GM21825 (cell line): ENCODE results near the gene WFDC12.

ENCODE experiments used
- ATAC-seq: cut with Tn5 transposase; IDR thresholded peaks from one replicate; pipeline ENCODE4 v1.9.1; 2021; ENCODE audit warnings: mild to moderate bottlenecking, moderate library complexity; ENCODE audit not compliant: unreplicated experiment

The WFDC12 gene

DNA sequence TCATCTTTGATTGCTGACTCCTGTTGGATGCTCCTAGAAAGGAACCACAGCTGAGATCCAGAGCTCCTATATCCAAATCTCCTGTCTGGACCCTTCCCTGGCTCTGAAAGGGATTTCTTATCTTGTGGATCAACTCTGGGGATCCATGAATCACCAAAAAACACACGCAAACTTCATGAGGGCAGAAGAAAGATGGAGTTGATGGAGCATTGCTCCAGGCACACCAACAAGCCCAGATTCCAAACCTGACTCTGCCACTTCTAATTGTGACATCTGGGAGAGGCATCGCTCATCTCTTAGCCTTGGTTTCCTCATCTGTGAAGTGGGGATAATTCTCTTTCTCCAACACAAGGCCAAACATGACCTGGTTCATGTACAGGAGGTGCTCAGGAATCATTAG, 30.1 kb downstream of the WFDC12 start:
- ATAC-seq = no peak

GRCh38 chr20:45092898-45093297, 31.4 kb downstream of the WFDC12 start:
- ATAC-seq = no peak

DNA sequence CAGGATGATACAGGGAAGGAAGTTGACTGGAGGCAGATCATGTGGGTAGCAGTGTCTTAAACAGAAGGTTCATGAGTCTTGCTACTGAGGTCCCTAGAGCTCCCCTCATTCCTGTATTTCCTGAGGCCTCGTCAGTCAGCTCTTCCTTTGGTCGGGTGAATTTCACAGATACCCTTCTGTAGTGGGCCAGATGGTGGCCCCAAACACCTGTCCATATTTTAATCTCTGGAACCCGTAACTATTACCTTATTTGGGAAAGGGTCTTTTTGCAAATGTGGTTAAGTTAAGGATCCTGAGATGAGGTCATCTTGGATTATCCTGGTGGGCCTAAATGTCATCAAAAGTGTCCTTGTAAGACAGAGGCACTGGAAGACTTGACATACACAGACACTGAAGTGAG, 32.9 kb downstream of the WFDC12 start:
- ATAC-seq = no peak

GRCh38 chr20:45090481-45090880, 33.8 kb downstream of the WFDC12 start:
- ATAC-seq = no peak

DNA sequence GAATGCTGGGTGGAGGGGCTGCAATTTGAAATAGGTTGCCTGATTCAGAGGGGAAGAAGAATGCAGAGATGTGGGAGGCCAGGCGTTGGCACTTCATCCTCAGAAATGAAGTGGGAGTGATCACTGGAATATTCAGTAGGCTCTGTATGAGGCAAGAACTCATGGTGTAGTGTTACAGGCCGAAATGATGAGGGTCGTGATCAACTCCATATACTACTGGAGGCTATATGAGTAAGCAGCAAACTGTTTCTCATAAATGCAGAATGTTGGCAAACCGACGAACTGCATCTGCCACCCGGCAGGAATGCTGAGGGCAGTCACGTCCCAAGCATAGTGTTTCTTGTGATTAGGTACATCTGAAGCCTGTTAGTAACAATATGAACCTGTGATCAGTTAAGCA, 36.0 kb downstream of the WFDC12 start:
- ATAC-seq = no peak

GRCh38 chr20:45087814-45088213, 36.5 kb downstream of the WFDC12 start:
- no peak for ATAC-seq

DNA sequence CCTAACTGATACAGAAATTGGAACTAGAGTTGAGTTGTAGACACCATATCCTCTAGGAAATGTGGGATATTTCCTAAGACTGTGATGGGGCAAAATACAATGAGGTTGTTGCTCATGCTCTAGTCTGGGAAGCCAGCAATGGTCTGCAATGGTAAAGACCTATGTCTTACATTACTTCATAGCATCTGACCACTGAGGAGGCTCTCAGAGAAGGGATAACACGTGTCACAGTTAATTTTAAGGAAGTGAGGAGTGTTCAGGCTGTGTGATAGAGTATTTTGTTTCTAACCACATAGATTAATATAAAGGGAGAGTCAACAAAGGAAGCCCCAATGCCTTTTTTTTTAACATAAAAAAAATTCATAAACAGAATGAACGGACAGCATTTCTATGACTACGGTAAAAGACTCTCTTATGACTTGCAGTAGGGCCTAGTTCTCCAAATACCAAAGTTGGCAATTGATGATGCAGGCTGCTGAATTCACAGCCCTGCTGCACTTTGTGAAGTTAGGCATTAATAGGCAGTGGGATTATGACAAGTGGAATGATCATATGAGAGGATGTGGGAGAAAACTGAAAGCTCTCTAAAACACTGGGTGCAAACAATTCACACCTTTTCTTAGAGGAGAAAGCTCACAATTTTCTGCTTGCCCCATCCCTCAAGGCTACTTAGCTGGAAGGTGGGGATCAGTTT, 37.0 kb downstream of the WFDC12 start:
- ATAC-seq = no peak

DNA sequence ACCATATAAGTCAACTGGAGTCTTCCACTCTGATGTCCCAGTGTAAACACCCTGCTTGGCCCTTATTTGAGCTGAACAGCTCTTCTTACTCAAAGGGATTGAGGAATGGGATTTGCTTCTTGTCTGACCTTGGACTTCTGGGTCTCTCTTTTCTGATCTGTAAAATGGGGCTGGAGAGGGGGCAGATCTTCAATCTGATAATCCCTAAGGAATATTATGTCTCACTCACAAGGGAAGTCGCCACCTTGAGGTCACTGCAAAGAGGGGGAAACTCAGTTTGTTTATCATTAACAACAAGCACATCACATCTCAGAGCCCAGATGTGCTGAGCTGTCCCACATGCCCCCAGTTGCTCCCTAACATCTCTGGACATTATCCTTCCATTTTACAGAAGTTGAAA, 38.4 kb downstream of the WFDC12 start:
- no peak for ATAC-seq

GRCh38 chr20:45085289-45085688, 39.0 kb downstream of the WFDC12 start:
- ATAC-seq = no peak

GRCh38 chr20:45083127-45083526, 41.1 kb downstream of the WFDC12 start:
- ATAC-seq = no peak

DNA sequence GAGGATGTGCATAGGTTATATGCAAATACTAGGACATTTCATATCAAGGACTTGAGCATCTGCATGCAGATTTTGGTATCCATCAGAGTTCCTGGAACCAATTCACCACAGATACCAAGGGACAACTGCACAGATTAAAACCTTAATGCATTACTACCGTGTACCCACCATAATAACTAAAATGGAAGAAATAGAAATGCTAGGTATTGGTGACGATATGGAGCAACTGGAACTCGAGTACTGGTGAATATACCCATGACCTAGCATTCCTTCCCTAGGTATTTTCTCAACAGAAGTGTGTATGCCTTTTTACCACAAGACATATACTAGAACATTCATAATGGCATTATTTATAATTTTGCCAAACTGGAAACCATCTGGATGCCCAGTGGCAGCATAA, 41.8 kb downstream of the WFDC12 start:
- ATAC-seq = no peak

DNA sequence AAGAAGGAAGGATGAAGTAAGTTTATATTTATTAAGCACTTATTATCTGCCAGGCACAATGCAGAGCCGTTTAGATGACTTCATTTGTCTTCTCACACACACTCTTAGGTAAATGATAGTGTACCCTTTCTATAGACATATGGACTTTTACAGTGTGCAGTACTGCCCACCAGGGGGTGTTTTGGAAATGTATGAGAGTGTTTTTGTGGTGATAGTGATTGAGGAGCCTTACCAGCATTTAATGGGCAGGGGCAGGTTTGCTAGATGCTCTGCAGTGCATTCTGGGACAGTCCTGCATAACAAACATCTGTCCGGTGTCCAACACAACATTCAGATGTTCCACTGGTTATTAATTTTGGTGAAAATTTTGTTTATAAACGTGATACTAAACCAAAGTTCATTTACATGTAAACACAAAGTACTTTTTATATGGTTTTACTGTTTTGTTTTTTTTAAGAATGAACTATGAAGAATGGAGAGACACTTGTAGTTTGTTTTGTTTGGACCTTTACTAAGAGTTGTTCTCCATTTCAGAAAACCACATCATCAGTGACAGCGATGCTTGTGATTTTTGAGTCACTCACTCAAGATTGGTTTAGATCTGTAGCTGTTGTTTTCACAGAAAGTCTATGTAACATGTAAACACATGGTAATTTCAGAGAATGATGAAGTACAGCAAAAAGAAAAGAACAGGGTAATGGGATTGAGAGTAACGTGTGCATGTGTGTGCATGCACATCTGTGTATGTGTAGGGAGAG, 43.2 kb downstream of the WFDC12 start:
- ATAC-seq = no peak

DNA sequence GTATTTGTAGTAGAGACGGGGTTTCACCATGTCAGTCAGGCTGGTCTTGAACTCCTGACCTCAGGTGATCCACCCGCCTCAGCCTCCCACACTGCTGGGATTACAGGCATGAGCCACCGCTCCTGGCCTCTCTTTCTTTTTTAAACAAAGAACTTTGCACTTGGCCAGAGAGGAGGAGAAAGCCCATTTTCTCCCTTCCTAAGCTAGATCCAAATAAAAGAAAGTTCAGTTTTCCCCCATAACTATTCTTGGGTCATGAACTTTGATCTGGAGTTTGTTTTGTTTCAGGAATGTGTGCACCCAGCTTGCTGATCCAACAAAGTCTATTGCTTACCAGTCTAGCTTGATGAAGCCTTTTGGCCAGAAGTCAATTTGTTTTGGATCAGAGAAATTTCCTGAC, 46.7 kb downstream of the WFDC12 start:
- ATAC-seq = no peak
